ENCODE results near the gene MT1G.

- peak; percentile 52 for TF ChIP-seq CTCF (IDR thresholded peaks at IDR 0.05; ENCODE audit: low read depth, low read length, poor library complexity, severe bottlenecking)
- no peak for TF ChIP-seq EZH2phosphoT487 (IDR thresholded peaks at IDR 0.05; ENCODE audit: borderline replicate concordance, low read length)
Measured at GRCh38 chr16:56673921-56674320, 6.1 kb upstream of the MT1G start.
